Right ventricle myocardium superior (tissue), 1 donor: ENCODE data around the gene NUDT21. TPM values are rescaled to one million over a fixed set of nuclear protein-coding genes. Genes with fewer than 3 reads are reported as not detected.

Experiments used
- ATAC-seq: fragments of 200-7000 bp; cut with Tn5 transposase; one replicate; pipeline ENCODE4 v1.9.1; 2020; ENCODE audit warnings: mild to moderate bottlenecking; ENCODE audit not compliant: poor library complexity
- DNase-seq: peaks from one replicate; pipeline ENCODE4 v3.0.0-alpha.2; 2020
- intact Hi-C: fragments of 100-400 bp; cut with DNase I; formaldehyde crosslinking; loops from one replicate; pipeline ENCODE4 v1.11.2; 2022
- total RNA-seq: library from RNA; stranded (reverse); fragmentation: NEBNext Ultra II Directional; extraction: Animal tissue kit (Norgen Biotek cat#: 25700); gene quantifications from one replicate; pipeline ENCODE4 v1.2.1, GENCODE V29; 2021
- donor health status: DM: no; HTN: yes; CAD: no; lungs with severe emphysema.

The NUDT21 gene
- total RNA-seq, 1 donor from 2014 or later = 56.2 TPM

- ATAC-seq = no peak
- DNase-seq = no peak
- intact Hi-C loops = no loop called here
Observed at GRCh38 chr16:56468800-56469199, 17.7 kb upstream of the NUDT21 start.

- no peak for ATAC-seq
- DNase-seq = no peak
- intact Hi-C loops = no loop called here
Observed at GRCh38 chr16:56466344-56466743, 15.2 kb upstream of the NUDT21 start.

- intact Hi-C loops = no loop called here
- ATAC-seq (no peak), DNase-seq (no peak)
Observed at GRCh38 chr16:56463153-56463552, 12.0 kb upstream of the NUDT21 start.

GRCh38 chr16:56462064-56462796 is 11.1 kb upstream of the NUDT21 start:
- no peak for DNase-seq
- intact Hi-C loops = no loop called here
- ATAC-seq = no peak

GRCh38 chr16:56460101-56460500 is 9.0 kb upstream of the NUDT21 start:
- intact Hi-C loops = no loop called here
- ATAC-seq (no peak), DNase-seq (no peak)

- ATAC-seq = no peak
- intact Hi-C loops = loop anchor here (2.0 kb wide), 1 partner anchor 29 kb away; no protein-coding TSS in a partner anchor
- no peak for DNase-seq
Observed at GRCh38 chr16:56457927-56458470, 6.9 kb upstream of the NUDT21 start.

- no peak for DNase-seq
- intact Hi-C loops = no loop called here
- ATAC-seq = peak; percentile 75
Observed at GRCh38 chr16:56451753-56452689, 889 bp upstream of the NUDT21 start.

GRCh38 chr16:56450275-56450985 is 702 bp downstream of the NUDT21 start:
- DNase-seq (no peak), ATAC-seq (no peak)
- intact Hi-C loops = no loop called here

- no peak for DNase-seq
- ATAC-seq = no peak
- intact Hi-C loops = no loop called here
Observed at GRCh38 chr16:56448005-56448404, 3.1 kb downstream of the NUDT21 start.

GRCh38 chr16:56447286-56447685 is 3.8 kb downstream of the NUDT21 start:
- DNase-seq (no peak), ATAC-seq (no peak)
- intact Hi-C loops = no loop called here

- no peak for ATAC-seq
- no peak for DNase-seq
- intact Hi-C loops = no loop called here
Observed at GRCh38 chr16:56438038-56438437, 13.1 kb downstream of the NUDT21 start.

GRCh38 chr16:56436258-56436657 is 14.9 kb downstream of the NUDT21 start:
- DNase-seq (no peak), ATAC-seq (no peak)
- intact Hi-C loops = no loop called here

- ATAC-seq (no peak), DNase-seq (no peak)
- intact Hi-C loops = no loop called here
Observed at GRCh38 chr16:56428091-56428490, 23.0 kb downstream of the NUDT21 start.

GRCh38 chr16:56426585-56426984 is 24.5 kb downstream of the NUDT21 start:
- intact Hi-C loops = no loop called here
- DNase-seq (no peak), ATAC-seq (no peak)

- ATAC-seq (peak; percentile 97), DNase-seq (peak; percentile 79)
- intact Hi-C loops = no loop called here
Observed at GRCh38 chr16:56425439-56425832, 25.7 kb downstream of the NUDT21 start, which contains the start of gene AMFR. AMFR (minus strand) TSS chr16:56425545; CDS start chr16:56425327, 218 bp downstream.

- ATAC-seq = peak; percentile 42
- peak; percentile 51 for DNase-seq
- intact Hi-C loops = no loop called here
Observed at GRCh38 chr16:56424791-56425438, 26.2 kb downstream of the NUDT21 start.

- intact Hi-C loops = no loop called here
- DNase-seq (no peak), ATAC-seq (peak; percentile 1)
Observed at GRCh38 chr16:56424404-56424764, 26.7 kb downstream of the NUDT21 start.

GRCh38 chr16:56423584-56424403 is 27.3 kb downstream of the NUDT21 start:
- intact Hi-C loops = no loop called here
- DNase-seq (no peak), ATAC-seq (no peak)
